Stimulated activated CD8-positive, alpha-beta memory T cell treated with anti-CD3 and anti-CD28 coated beads, Interleukin-12 subunit alpha, Interleukin-12 subunit beta, amount 100 ng/mL, for 1 hour (primary cell): ENCODE data around the gene MORF4L1.

ENCODE experiments used
- DNase-seq: peaks from one replicate; pipeline ENCODE4 v3.0.0-alpha.2; 2020; ENCODE audit warnings: low read depth

The MORF4L1 gene

DNA sequence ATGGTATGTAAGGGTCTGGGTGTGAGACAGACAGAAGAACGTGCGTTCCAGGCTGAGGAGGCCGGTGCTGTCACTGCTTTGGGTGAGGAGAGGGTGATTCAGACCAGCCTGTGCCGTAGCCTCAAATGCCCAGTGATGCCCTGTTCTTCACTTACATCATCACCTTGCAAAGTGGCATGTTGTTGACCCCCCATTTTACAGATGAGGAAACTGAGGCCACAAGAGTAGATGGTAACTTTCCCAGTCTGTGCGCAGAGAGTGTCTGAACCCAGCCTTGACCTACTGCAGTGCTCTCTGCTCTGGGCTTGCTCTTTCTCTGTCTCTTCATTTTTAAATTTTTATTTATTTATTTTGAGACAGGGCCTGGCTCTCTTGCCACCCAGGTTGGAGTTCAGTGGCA is 73.8 kb downstream of the MORF4L1 start:
- DNase-seq: no peak

DNA sequence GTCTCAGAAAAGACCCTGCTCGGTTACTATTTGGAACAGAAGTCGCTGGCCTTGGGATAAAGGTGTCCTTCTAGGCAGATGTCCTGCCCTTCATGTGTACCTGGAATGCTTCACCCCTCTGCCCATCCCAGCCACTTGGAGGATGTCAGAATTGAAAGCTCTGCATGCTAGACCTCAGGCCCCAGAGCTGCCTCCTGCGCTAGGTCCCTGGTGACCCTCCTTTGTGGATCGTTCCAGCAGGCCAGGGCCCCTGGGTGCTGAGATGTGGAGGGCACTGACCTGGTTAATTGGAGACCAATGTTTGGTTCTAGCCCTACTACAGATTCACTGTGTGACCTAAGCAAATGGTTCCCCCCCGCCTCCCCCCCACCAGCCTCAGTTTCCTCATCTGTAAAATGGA is 74.8 kb downstream of the MORF4L1 start:
- DNase-seq: no peak
